Calu3 (cell line): ENCODE measurements around the gene TMEM82. TPM values are rescaled to one million over a fixed set of nuclear protein-coding genes. Genes with fewer than 3 reads are reported as not detected.

Experiments used
- BruUV-seq: library from RNA; stranded (reverse); fragments of 400-500 nt; replicated peaks from 2 replicates; lab custom pipeline; 2021; lab: Mats Ljungman, UMichigan
- CTCF ChIA-PET: fragments of 300-600 bp; sonication (Branson Sonifier 250); formaldehyde crosslinking; loops from one replicate; lab custom pipeline; 2022; ENCODE audit warnings: antibody characterized with exemption; lab: Charles Lee
- DNase-seq: peaks from one replicate; pipeline ENCODE4 v3.0.0; 2022
- H3K27ac Mint-ChIP-seq: one replicate; pipeline ENCODE4 v1.8.0; 2022; ENCODE audit warnings: mixed read lengths; ENCODE audit not compliant: unreplicated experiment
- H3K27me3 Mint-ChIP-seq: one replicate; pipeline ENCODE4 v1.8.0; 2022; ENCODE audit warnings: mixed read lengths; ENCODE audit not compliant: unreplicated experiment
- H3K36me3 Mint-ChIP-seq: one replicate; pipeline ENCODE4 v1.8.0; 2022; ENCODE audit warnings: mild to moderate bottlenecking, moderate library complexity, mixed read lengths; ENCODE audit not compliant: insufficient read depth, unreplicated experiment
- H3K4me1 Mint-ChIP-seq: one replicate; pipeline ENCODE4 v1.8.0; 2022; ENCODE audit warnings: mild to moderate bottlenecking, low read depth, mixed read lengths; ENCODE audit not compliant: unreplicated experiment
- H3K4me3 Mint-ChIP-seq: one replicate; pipeline ENCODE4 v1.8.0; 2022; ENCODE audit warnings: mild to moderate bottlenecking, low read depth, moderate library complexity, mixed read lengths; ENCODE audit not compliant: unreplicated experiment
- H3K9me3 Mint-ChIP-seq: one replicate; pipeline ENCODE4 v1.8.0; 2022; ENCODE audit warnings: low read depth, mixed read lengths; ENCODE audit not compliant: unreplicated experiment
- intact Hi-C: fragments of 100-400 bp; cut with micrococcal nuclease; formaldehyde crosslinking; loops from one replicate; pipeline ENCODE4 v1.10.0; 2022; ENCODE audit not compliant: unreplicated experiment
- total RNA-seq: library from RNA; stranded (reverse); gene quantifications from 2 replicates; pipeline ENCODE4 v1.2.3, GENCODE V29; 2022
- TF ChIP-seq, protein P1 (sequence below): fragments of 200-600 bp; IDR thresholded peaks from one replicate; pipeline ENCODE4 v1.8.0; 2022; ENCODE audit warnings: antibody characterized with exemption; ENCODE audit not compliant: unreplicated experiment

The TMEM82 gene
- total RNA-seq, 1 experiment from 2014 or later = not detected

DNA sequence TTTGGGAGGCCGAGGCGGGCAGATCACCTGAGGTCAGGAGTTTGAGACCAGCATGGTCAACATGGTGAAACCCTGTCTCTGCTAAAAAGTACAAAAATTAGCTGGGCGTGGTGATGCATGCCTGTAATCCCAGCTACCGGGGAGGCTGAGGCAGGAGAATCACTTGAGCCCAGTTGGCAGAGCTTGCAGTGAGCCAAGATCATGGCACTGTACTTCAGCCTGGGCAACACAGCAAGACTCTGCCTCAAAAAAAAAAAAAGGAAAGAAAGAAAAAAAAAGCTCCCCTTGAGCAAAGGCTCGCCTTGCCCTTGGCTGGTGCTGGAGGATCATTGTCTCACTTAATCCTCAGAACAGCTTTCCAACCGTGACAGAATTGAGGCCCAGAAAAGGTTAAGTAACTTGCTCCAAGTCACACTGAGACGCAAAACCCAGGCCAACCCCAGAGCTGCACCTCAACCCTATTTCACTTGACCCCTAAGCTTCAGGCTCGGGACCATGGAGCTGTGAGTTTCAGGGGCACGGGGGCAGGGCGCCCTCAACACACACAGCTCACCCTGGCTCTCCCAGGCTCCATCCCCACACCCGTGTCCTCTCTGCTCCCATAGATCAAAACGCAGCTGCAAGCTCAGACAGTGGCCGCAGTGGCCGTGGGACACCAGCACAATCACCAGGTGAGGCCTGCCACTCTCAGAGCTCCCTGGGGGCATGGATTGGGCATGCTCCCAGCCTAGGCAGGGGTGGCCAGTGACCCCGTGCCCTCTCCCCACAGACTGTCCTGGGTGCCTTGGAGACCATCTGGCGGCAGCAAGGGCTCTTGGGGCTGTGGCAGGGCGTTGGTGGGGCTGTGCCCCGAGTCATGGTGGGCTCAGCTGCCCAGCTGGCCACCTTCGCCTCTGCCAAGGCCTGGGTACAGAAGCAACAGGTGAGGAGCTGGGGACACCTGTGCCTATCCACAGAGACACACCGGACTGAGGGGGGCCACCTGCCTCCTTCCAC lies 4.7 kb upstream of the TMEM82 start:
- H3K4me3 Mint-ChIP-seq = no peak overlapping the region
- TF ChIP-seq, protein P1, sequence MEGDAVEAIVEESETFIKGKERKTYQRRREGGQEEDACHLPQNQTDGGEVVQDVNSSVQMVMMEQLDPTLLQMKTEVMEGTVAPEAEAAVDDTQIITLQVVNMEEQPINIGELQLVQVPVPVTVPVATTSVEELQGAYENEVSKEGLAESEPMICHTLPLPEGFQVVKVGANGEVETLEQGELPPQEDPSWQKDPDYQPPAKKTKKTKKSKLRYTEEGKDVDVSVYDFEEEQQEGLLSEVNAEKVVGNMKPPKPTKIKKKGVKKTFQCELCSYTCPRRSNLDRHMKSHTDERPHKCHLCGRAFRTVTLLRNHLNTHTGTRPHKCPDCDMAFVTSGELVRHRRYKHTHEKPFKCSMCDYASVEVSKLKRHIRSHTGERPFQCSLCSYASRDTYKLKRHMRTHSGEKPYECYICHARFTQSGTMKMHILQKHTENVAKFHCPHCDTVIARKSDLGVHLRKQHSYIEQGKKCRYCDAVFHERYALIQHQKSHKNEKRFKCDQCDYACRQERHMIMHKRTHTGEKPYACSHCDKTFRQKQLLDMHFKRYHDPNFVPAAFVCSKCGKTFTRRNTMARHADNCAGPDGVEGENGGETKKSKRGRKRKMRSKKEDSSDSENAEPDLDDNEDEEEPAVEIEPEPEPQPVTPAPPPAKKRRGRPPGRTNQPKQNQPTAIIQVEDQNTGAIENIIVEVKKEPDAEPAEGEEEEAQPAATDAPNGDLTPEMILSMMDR = no peak
- H3K9me3 Mint-ChIP-seq = no peaks in the 10 kb centered on the region
- H3K4me1 Mint-ChIP-seq = peaks cover 9% of the 10 kb centered on the region
- CTCF ChIA-PET = no interaction called here
- H3K27ac Mint-ChIP-seq = no peak overlapping the region
- DNase-seq = no peak
- intact Hi-C loops = no loop called here
- peaks cover 13% of the 10 kb centered on the region for H3K36me3 Mint-ChIP-seq
- BruUV-seq = no TSS peak
- H3K27me3 Mint-ChIP-seq = no peaks in the 10 kb centered on the region

GRCh38 chr1:15738416-15739113 lies 3.7 kb upstream of the TMEM82 start:
- no peak overlapping the region for H3K27ac Mint-ChIP-seq
- BruUV-seq = no TSS peak

GRCh38 chr1:15739259-15739658 lies 3.0 kb upstream of the TMEM82 start:
- H3K9me3 Mint-ChIP-seq = no peaks in the 10 kb centered on the region
- CTCF ChIA-PET = interaction anchor here (1.1 kb wide), 1 partner anchor 153 kb away, joined by 3 read pairs; no protein-coding TSS in a partner anchor

More at GRCh38 chr1:15738416-15739113, 3.7 kb upstream of the TMEM82 start:
- H3K4me1 Mint-ChIP-seq = peaks cover 9% of the 10 kb centered on the region
- no peaks in the 10 kb centered on the region for H3K27me3 Mint-ChIP-seq
- H3K36me3 Mint-ChIP-seq = peaks cover 7% of the 10 kb centered on the region
- CTCF ChIA-PET = interaction anchor here (1.1 kb wide), 1 partner anchor 152 kb away, joined by 3 read pairs; no protein-coding TSS in a partner anchor
- intact Hi-C loops = no loop called here
- DNase-seq = no peak
- H3K4me3 Mint-ChIP-seq = no peak overlapping the region
- no peaks in the 10 kb centered on the region for H3K9me3 Mint-ChIP-seq
- TF ChIP-seq, protein P1 = no peak

GRCh38 chr1:15739745-15740144 lies 2.6 kb upstream of the TMEM82 start:
- intact Hi-C loops = loop anchor here (5.0 kb wide), 1 partner anchor 142 kb away; no protein-coding TSS in a partner anchor
- BruUV-seq = no TSS peak
- H3K27ac Mint-ChIP-seq = no peak overlapping the region
- H3K4me1 Mint-ChIP-seq = peaks cover 9% of the 10 kb centered on the region
- H3K9me3 Mint-ChIP-seq = no peaks in the 10 kb centered on the region
- TF ChIP-seq, protein P1 = no peak
- H3K36me3 Mint-ChIP-seq = peaks cover 6% of the 10 kb centered on the region
- CTCF ChIA-PET = interaction anchor here (1.1 kb wide), 1 partner anchor 154 kb away, joined by 3 read pairs; no protein-coding TSS in a partner anchor
- no peak overlapping the region for H3K4me3 Mint-ChIP-seq
- no peak for DNase-seq
- no peaks in the 10 kb centered on the region for H3K27me3 Mint-ChIP-seq

More at GRCh38 chr1:15739259-15739658, 3.0 kb upstream of the TMEM82 start:
- H3K27me3 Mint-ChIP-seq = no peaks in the 10 kb centered on the region
- DNase-seq = no peak
- intact Hi-C loops = no loop called here
- H3K27ac Mint-ChIP-seq = no peak overlapping the region
- TF ChIP-seq, protein P1 = no peak
- no TSS peak for BruUV-seq
- peaks cover 9% of the 10 kb centered on the region for H3K4me1 Mint-ChIP-seq
- no peak overlapping the region for H3K4me3 Mint-ChIP-seq
- H3K36me3 Mint-ChIP-seq = peaks cover 6% of the 10 kb centered on the region
